Measurements from ENCODE around the gene HIVEP3.

HIVEP3 gene

GRCh38 chr1:41875487-41875886 is 43.2 kb downstream of the HIVEP3 start:
- Histone ChIP-seq H3K4me2 (ENCODE audit: insufficient read depth, low read length, poor library complexity, severe bottlenecking) (no peak overlapping the region), H2BK5ac (ENCODE audit: low read length) (no peak overlapping the region), H2AK5ac (ENCODE audit: low read depth, low read length) (no peak overlapping the region), H2BK15ac (ENCODE audit: low read length) (no peak overlapping the region), H3K4me1 (ENCODE audit: control insufficient read depth in 2 of 2, insufficient read depth in 1 of 2, low read depth in 1 of 2, low read length in 2 of 2) (peaks cover 6 to 18% of the 10 kb centered on the region in 2 donors), H3K9ac (ENCODE audit: low read depth, low read length, poor library complexity) (no peak overlapping the region), H3K4ac (ENCODE audit: low read length) (no peak overlapping the region), H4K8ac (ENCODE audit: low read depth, low read length) (no peak overlapping the region), H3K79me1 (ENCODE audit: low read depth, low read length) (no peaks in the 10 kb centered on the region), H3K4me3 (ENCODE audit: low read length in 2 of 2) (no peak overlapping the region), H3K27me3 (ENCODE audit: control insufficient read depth in 3 of 3, insufficient read depth in 3 of 3, low read depth in 1 of 3, low read length in 3 of 3) (no peaks in the 10 kb centered on the region), H2BK120ac (ENCODE audit: low read depth, low read length) (no peak overlapping the region), H3K9me3 (replicated peaks in 1 of 2; ENCODE audit: control insufficient read depth in 2 of 2, insufficient read depth in 1 of 2, low read depth in 1 of 2, low read length in 2 of 2) (no peaks in the 10 kb centered on the region), H3K23ac (ENCODE audit: low read depth, low read length, poor library complexity) (no peak overlapping the region), H3K36me3 (replicated peaks in 1 of 2; ENCODE audit: control insufficient read depth in 2 of 2, insufficient read depth in 2 of 2, low read length in 2 of 2) (no peaks in the 10 kb centered on the region), H4K91ac (ENCODE audit: low read depth, low read length, poor library complexity) (no peak overlapping the region), H3K14ac (ENCODE audit: low read length) (no peak overlapping the region), H2AFZ (ENCODE audit: low read length) (no peak overlapping the region), H3K27ac (replicated peaks; ENCODE audit: low read length) (no peak overlapping the region), H2BK12ac (ENCODE audit: low read length) (no peak overlapping the region), H3K18ac (ENCODE audit: low read length) (peak overlapping the region; percentile 61)
- no peak for DNase-seq (ENCODE audit: low spot score)
- WGBS, 2 donors (ENCODE audit: extremely low coverage in 2 of 2, insufficient read length in 2 of 2, insufficient replicate concordance in 1 of 2), result no CpG with 5 or more reads among the region's 3 CpGs

GRCh38 chr1:41874903-41875411 is 43.8 kb downstream of the HIVEP3 start:
- Histone ChIP-seq H3K79me1 (ENCODE audit: low read depth, low read length) (no peaks in the 10 kb centered on the region), H3K4me1 (ENCODE audit: control insufficient read depth in 2 of 2, insufficient read depth in 1 of 2, low read depth in 1 of 2, low read length in 2 of 2) (peaks cover 6 to 18% of the 10 kb centered on the region in 2 donors), H3K18ac (ENCODE audit: low read length) (peak overlapping the region; percentile 11), H4K8ac (ENCODE audit: low read depth, low read length) (no peak overlapping the region), H2BK12ac (ENCODE audit: low read length) (no peak overlapping the region), H2AK5ac (ENCODE audit: low read depth, low read length) (no peak overlapping the region), H3K4me2 (ENCODE audit: insufficient read depth, low read length, poor library complexity, severe bottlenecking) (no peak overlapping the region), H2AFZ (ENCODE audit: low read length) (no peak overlapping the region), H3K27me3 (ENCODE audit: control insufficient read depth in 3 of 3, insufficient read depth in 3 of 3, low read depth in 1 of 3, low read length in 3 of 3) (no peaks in the 10 kb centered on the region), H4K91ac (ENCODE audit: low read depth, low read length, poor library complexity) (no peak overlapping the region), H3K27ac (replicated peaks; ENCODE audit: low read length) (no peak overlapping the region), H2BK5ac (ENCODE audit: low read length) (no peak overlapping the region), H3K4ac (ENCODE audit: low read length) (no peak overlapping the region), H2BK120ac (ENCODE audit: low read depth, low read length) (no peak overlapping the region), H3K4me3 (ENCODE audit: low read length in 2 of 2) (no peak overlapping the region), H3K23ac (ENCODE audit: low read depth, low read length, poor library complexity) (no peak overlapping the region), H2BK15ac (ENCODE audit: low read length) (no peak overlapping the region), H3K36me3 (replicated peaks in 1 of 2; ENCODE audit: control insufficient read depth in 2 of 2, insufficient read depth in 2 of 2, low read length in 2 of 2) (no peaks in the 10 kb centered on the region), H3K9ac (ENCODE audit: low read depth, low read length, poor library complexity) (no peak overlapping the region), H3K9me3 (replicated peaks in 1 of 2; ENCODE audit: control insufficient read depth in 2 of 2, insufficient read depth in 1 of 2, low read depth in 1 of 2, low read length in 2 of 2) (no peaks in the 10 kb centered on the region), H3K14ac (ENCODE audit: low read length) (no peak overlapping the region)
- no peak for DNase-seq (ENCODE audit: low spot score)
- no CpG with 5 or more reads among the region's 7 CpGs for WGBS, 2 donors (ENCODE audit: extremely low coverage in 2 of 2, insufficient read length in 2 of 2, insufficient replicate concordance in 1 of 2)

DNA sequence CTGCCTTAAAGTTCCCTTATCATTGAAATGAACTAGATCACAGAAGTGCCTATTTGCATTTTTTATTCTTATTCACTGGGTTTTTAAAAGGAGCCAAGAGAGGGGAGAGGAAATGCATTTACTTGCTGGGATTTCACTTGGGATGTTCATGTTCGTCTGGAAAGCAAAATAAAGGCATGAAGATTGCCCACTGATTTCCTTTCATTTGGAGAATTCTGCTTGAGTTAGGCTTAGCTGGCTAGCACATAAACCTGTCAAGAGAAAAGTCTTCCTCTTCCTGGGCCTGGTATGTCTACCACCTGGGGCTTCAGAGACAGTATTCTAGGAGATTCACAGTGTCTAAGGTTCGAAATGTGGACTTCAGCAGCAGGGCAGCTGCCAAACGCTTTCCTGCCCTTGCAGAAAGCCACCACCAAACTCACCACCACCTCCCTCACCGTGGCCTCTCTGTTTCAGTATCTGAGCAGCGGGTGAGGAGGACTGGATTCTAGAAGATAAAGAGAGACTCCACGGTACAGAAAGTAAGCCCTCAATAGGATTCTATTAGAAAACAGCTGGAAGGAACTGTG is 44.5 kb downstream of the HIVEP3 start:
- Histone ChIP-seq H3K9ac (ENCODE audit: low read depth, low read length, poor library complexity) (no peak overlapping the region), H3K4me3 (ENCODE audit: low read length in 2 of 2) (no peak overlapping the region), H2BK12ac (ENCODE audit: low read length) (no peak overlapping the region), H3K27me3 (ENCODE audit: control insufficient read depth in 3 of 3, insufficient read depth in 3 of 3, low read depth in 1 of 3, low read length in 3 of 3) (no peaks in the 10 kb centered on the region), H3K4ac (ENCODE audit: low read length) (no peak overlapping the region), H4K91ac (ENCODE audit: low read depth, low read length, poor library complexity) (no peak overlapping the region), H2BK15ac (ENCODE audit: low read length) (no peak overlapping the region), H3K27ac (replicated peaks; ENCODE audit: low read length) (no peak overlapping the region), H3K36me3 (replicated peaks in 1 of 2; ENCODE audit: control insufficient read depth in 2 of 2, insufficient read depth in 2 of 2, low read length in 2 of 2) (no peaks in the 10 kb centered on the region), H4K8ac (ENCODE audit: low read depth, low read length) (no peak overlapping the region), H3K79me1 (ENCODE audit: low read depth, low read length) (no peaks in the 10 kb centered on the region), H2AK5ac (ENCODE audit: low read depth, low read length) (no peak overlapping the region), H3K14ac (ENCODE audit: low read length) (no peak overlapping the region), H3K23ac (ENCODE audit: low read depth, low read length, poor library complexity) (no peak overlapping the region), H3K18ac (ENCODE audit: low read length) (no peak overlapping the region), H3K9me3 (replicated peaks in 1 of 2; ENCODE audit: control insufficient read depth in 2 of 2, insufficient read depth in 1 of 2, low read depth in 1 of 2, low read length in 2 of 2) (no peaks in the 10 kb centered on the region), H3K4me2 (ENCODE audit: insufficient read depth, low read length, poor library complexity, severe bottlenecking) (no peak overlapping the region), H3K4me1 (ENCODE audit: control insufficient read depth in 2 of 2, insufficient read depth in 1 of 2, low read depth in 1 of 2, low read length in 2 of 2) (peaks cover 6 to 18% of the 10 kb centered on the region in 2 donors), H2BK5ac (ENCODE audit: low read length) (no peak overlapping the region), H2AFZ (ENCODE audit: low read length) (no peak overlapping the region), H2BK120ac (ENCODE audit: low read depth, low read length) (no peak overlapping the region)
- WGBS, 2 donors (ENCODE audit: extremely low coverage in 2 of 2, insufficient read length in 2 of 2, insufficient replicate concordance in 1 of 2), result no CpG with 5 or more reads among the region's 6 CpGs
- DNase-seq (ENCODE audit: low spot score), result no peak

GRCh38 chr1:41872074-41872473 is 46.6 kb downstream of the HIVEP3 start:
- Histone ChIP-seq H3K4me3 (ENCODE audit: low read length in 2 of 2) (no peak overlapping the region), H3K4me2 (ENCODE audit: insufficient read depth, low read length, poor library complexity, severe bottlenecking) (no peak overlapping the region), H2BK15ac (ENCODE audit: low read length) (no peak overlapping the region), H3K4me1 (ENCODE audit: control insufficient read depth in 2 of 2, insufficient read depth in 1 of 2, low read depth in 1 of 2, low read length in 2 of 2) (peaks cover 3 to 14% of the 10 kb centered on the region in 2 donors), H3K27ac (replicated peaks; ENCODE audit: low read length) (no peak overlapping the region), H3K23ac (ENCODE audit: low read depth, low read length, poor library complexity) (no peak overlapping the region), H2AK5ac (ENCODE audit: low read depth, low read length) (no peak overlapping the region), H3K36me3 (replicated peaks in 1 of 2; ENCODE audit: control insufficient read depth in 2 of 2, insufficient read depth in 2 of 2, low read length in 2 of 2) (no peaks in the 10 kb centered on the region), H4K8ac (ENCODE audit: low read depth, low read length) (no peak overlapping the region), H3K27me3 (ENCODE audit: control insufficient read depth in 3 of 3, insufficient read depth in 3 of 3, low read depth in 1 of 3, low read length in 3 of 3) (no peaks in the 10 kb centered on the region), H3K14ac (ENCODE audit: low read length) (no peak overlapping the region), H2BK5ac (ENCODE audit: low read length) (no peak overlapping the region), H3K9me3 (replicated peaks in 1 of 2; ENCODE audit: control insufficient read depth in 2 of 2, insufficient read depth in 1 of 2, low read depth in 1 of 2, low read length in 2 of 2) (no peaks in the 10 kb centered on the region), H3K79me1 (ENCODE audit: low read depth, low read length) (no peaks in the 10 kb centered on the region), H3K4ac (ENCODE audit: low read length) (no peak overlapping the region), H2BK120ac (ENCODE audit: low read depth, low read length) (no peak overlapping the region), H3K18ac (ENCODE audit: low read length) (no peak overlapping the region), H4K91ac (ENCODE audit: low read depth, low read length, poor library complexity) (no peak overlapping the region), H2AFZ (ENCODE audit: low read length) (no peak overlapping the region), H3K9ac (ENCODE audit: low read depth, low read length, poor library complexity) (no peak overlapping the region), H2BK12ac (ENCODE audit: low read length) (no peak overlapping the region)
- no peak for DNase-seq (ENCODE audit: low spot score)
- WGBS, 2 donors (ENCODE audit: extremely low coverage in 2 of 2, insufficient read length in 2 of 2, insufficient replicate concordance in 1 of 2), result no CpG with 5 or more reads among the region's 4 CpGs
